GM12878 (cell line): Measurements from ENCODE around the gene ZNF304. TPM values are rescaled to one million over a fixed set of nuclear protein-coding genes. Genes with fewer than 3 reads are reported as not detected.
A peak's percentile ranks its signal among the peaks of the same experiment; 100 is the strongest.

Experiments used
- BCLAF1 ChIP-seq: fragments of 450-650 bp; IDR thresholded peaks from 2 replicates; pipeline ENCODE4 v1.6.1; 2017; ENCODE audit warnings: antibody characterized with exemption, mild to moderate bottlenecking, moderate library complexity
- CBFB ChIP-seq: IDR thresholded peaks from 2 replicates; pipeline ENCODE4 v1.6.1; 2016; ENCODE audit warnings: antibody characterized with exemption, low read depth
- CBX5 ChIP-seq: sonication (generic); IDR thresholded peaks from 2 replicates; pipeline ENCODE4 v1.6.1; 2016; ENCODE audit warnings: low read depth, moderate library complexity, mild to moderate bottlenecking, inconsistent platforms
- CREM ChIP-seq: IDR thresholded peaks from 2 replicates; pipeline ENCODE4 v1.6.1; 2014; ENCODE audit warnings: antibody characterized with exemption, low read depth
- EGR1 ChIP-seq, 2 experiments: IDR thresholded peaks; 1 replicate in 1 of 2; 2 replicates in 1 of 2; pipeline ENCODE4 v1.6.1; 2011 to 2012; ENCODE audit warnings: low read depth in 2 of 2, low read length in 2 of 2, borderline replicate concordance in 1 of 2, mild to moderate bottlenecking in 1 of 2, moderate library complexity in 1 of 2
- FOS ChIP-seq: IDR thresholded peaks from 3 replicates; pipeline ENCODE4 v1.6.1; 2011; ENCODE audit warnings: borderline replicate concordance; ENCODE audit not compliant: insufficient read length; ENCODE audit errors: extremely low read depth
- KAT2A ChIP-seq: conservative IDR thresholded peaks from 2 replicates; pipeline ENCODE4 v1.6.1; 2011; ENCODE audit warnings: low read depth, low read length; ENCODE audit not compliant: control insufficient read depth
- KDM1A ChIP-seq: fragments of 200-600 bp; sonication (generic); IDR thresholded peaks from 2 replicates; pipeline ENCODE4 v1.6.1; 2016; ENCODE audit warnings: borderline replicate concordance
- NKRF ChIP-seq: fragments of 450-650 bp; conservative IDR thresholded peaks from 2 replicates; pipeline ENCODE4 v1.6.1; 2017; ENCODE audit warnings: mild to moderate bottlenecking, moderate library complexity
- NR2F1 ChIP-seq: fragments of 450-650 bp; conservative IDR thresholded peaks from 2 replicates; pipeline ENCODE4 v1.6.1; 2017; ENCODE audit warnings: mild to moderate bottlenecking
- PAX8 ChIP-seq: fragments of 450-650 bp; IDR thresholded peaks from 2 replicates; pipeline ENCODE4 v1.6.1; 2017; ENCODE audit warnings: mild to moderate bottlenecking, moderate library complexity
- PBX3 ChIP-seq: IDR thresholded peaks from 2 replicates; pipeline ENCODE4 v1.6.1; 2011; ENCODE audit warnings: mild to moderate bottlenecking, low read depth, low read length, moderate library complexity; ENCODE audit not compliant: insufficient replicate concordance
- PML ChIP-seq: IDR thresholded peaks from 2 replicates; pipeline ENCODE4 v1.6.1; 2012; ENCODE audit warnings: low read length, inconsistent platforms
- RUNX3 ChIP-seq: IDR thresholded peaks from 2 replicates; pipeline ENCODE4 v1.6.1; 2012; ENCODE audit warnings: low read length, inconsistent platforms
- SKIL ChIP-seq: fragments of 450-650 bp; IDR thresholded peaks from 2 replicates; pipeline ENCODE4 v1.6.1; 2017; ENCODE audit warnings: mild to moderate bottlenecking, low read depth, inconsistent platforms; ENCODE audit not compliant: poor library complexity, severe bottlenecking
- SREBF2 ChIP-seq: IDR thresholded peaks from 2 replicates; pipeline ENCODE4 v1.6.1; 2012; ENCODE audit warnings: mild to moderate bottlenecking, low read length
- STAT1 ChIP-seq: fragments of 450-650 bp; conservative IDR thresholded peaks from 2 replicates; pipeline ENCODE4 v1.6.1; 2014; ENCODE audit warnings: antibody characterized with exemption, mild to moderate bottlenecking
- USF1 ChIP-seq: IDR thresholded peaks from 2 replicates; pipeline ENCODE4 v1.6.1; 2011; ENCODE audit warnings: borderline replicate concordance, low read depth, mild to moderate bottlenecking, moderate library complexity, mixed read lengths, low read length; ENCODE audit not compliant: insufficient read depth; ENCODE audit errors: extremely low read length
- WRNIP1 ChIP-seq: IDR thresholded peaks from 2 replicates; pipeline ENCODE4 v1.6.1; 2011; ENCODE audit warnings: low read depth, low read length, improper control_type of control experiment, borderline replicate concordance
- YY1 ChIP-seq: IDR thresholded peaks from 2 replicates; pipeline ENCODE4 v1.6.1; 2011; ENCODE audit warnings: low read depth, mild to moderate bottlenecking, low read length
- ZNF207 ChIP-seq: fragments of 450-650 bp; IDR thresholded peaks from 2 replicates; pipeline ENCODE4 v1.6.1; 2014; ENCODE audit warnings: antibody characterized with exemption, mild to moderate bottlenecking, borderline replicate concordance
- polyA plus RNA-seq, 11 experiments: library from polyadenylated mRNA; depleted of rRNA in 4 of 11; unstranded in 6 of 11; stranded (reverse) in 5 of 11; fragments of >200 nt; fragmentation: Nextera tagmentation in 4 of 11; fragmentation: Illumina TruSeq in 1 of 11; extraction: Ambion mirVana in 4 of 11; extraction: Trizol in 1 of 11; gene quantifications; 1 replicate in 1 of 11; 2 replicates in 10 of 11; pipeline versions ENCODE4 v1.2.1 to v1.2.3, GENCODE V29; 2011 to 2016; ENCODE audit warnings: inconsistent platforms in 2 of 11, missing spikeins in 2 of 11, low read depth in 1 of 11
- total RNA-seq, 4 experiments: library from RNA; depleted of rRNA in 3 of 4; stranded (reverse); fragments of >200 nt in 3 of 4; fragmentation: Illumina TruSeq in 1 of 4; extraction: Trizol in 1 of 4; gene quantifications; 2 replicates each; pipeline versions ENCODE4 v1.2.1 to v1.2.3, GENCODE V29; 2013 to 2021

ZNF304 gene
- total and polyA plus RNA-seq, 10 of the 15 experiments (the other 5 are each of a cell fraction or from before 2014, with no cell fraction given) = 1.1 to 11.6 (median 6.9) TPM

- no peak for TF ChIP-seq PBX3
- peak; percentile 99 for TF ChIP-seq CREM
- 0 out of 2 replicates have a peak, but pooled peaks have one; percentile 18 for TF ChIP-seq SREBF2
- TF ChIP-seq KAT2A = no peak
- 0 out of 2 replicates have a peak, but pooled peaks have one; percentile 68 for TF ChIP-seq STAT1
- peak; percentile 74; the same call in 1 of the 2 replicates for TF ChIP-seq PML
- TF ChIP-seq CBX5 = peak; percentile 81
- TF ChIP-seq NKRF = no peak
- TF ChIP-seq CBFB = peak; percentile 75; the same call in 1 of the 2 replicates
- TF ChIP-seq NR2F1 = no peak
- no peak for TF ChIP-seq KDM1A
- TF ChIP-seq FOS = no peak
- TF ChIP-seq WRNIP1 = no peak
- TF ChIP-seq BCLAF1 = no peak
- TF ChIP-seq RUNX3 = peak; percentile 76
- TF ChIP-seq USF1 = no peak
- TF ChIP-seq SKIL = no peak
- TF ChIP-seq ZNF207 = no peak; the same call in 1 of the 2 replicates
- no peak for TF ChIP-seq PAX8
- peak; percentile 90 for TF ChIP-seq YY1
- peak in 1 of 2 experiments; percentile 98; a peak in 1 of 3 replicates for TF ChIP-seq EGR1 (IDR thresholded peaks at IDR 0.05; ENCODE audit: borderline replicate concordance in 1 of 2, low read depth in 2 of 2, low read length in 2 of 2)
Measured at GRCh38 chr19:57362997-57363687, 12.1 kb downstream of the ZNF304 start, which contains the start of the genes TRAPPC2B and ZNF547 (continued).
